ENCODE data around the gene ERCC2. TPM values are rescaled to one million over a fixed set of nuclear protein-coding genes. Genes with fewer than 3 reads are reported as not detected.

Gene ERCC2
- total RNA-seq, 1 donor: 52.5 TPM

DNA sequence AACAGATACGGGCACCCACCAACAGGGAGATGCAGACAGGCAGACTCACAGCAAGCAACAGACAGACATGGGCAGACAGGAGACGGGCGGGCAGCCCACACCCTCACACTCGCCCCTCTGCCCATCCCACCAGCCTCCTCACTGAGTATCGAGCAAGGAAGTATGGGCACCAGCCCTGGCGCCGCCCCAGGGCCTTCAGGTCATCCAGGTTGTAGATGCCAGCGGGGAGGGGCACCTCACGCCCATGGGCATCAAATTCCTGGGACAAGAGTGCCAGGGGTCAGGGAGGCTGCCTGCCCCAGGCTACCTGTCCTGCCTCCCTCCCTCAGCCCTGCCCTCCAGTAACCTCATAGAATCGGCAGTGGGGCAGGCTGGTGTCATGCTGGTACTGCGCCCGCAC lies 5.7 kb downstream of the ERCC2 start:
- Histone ChIP-seq H2AFZ (ENCODE audit: low read length) (no peak overlapping the region), H3K27ac (ENCODE audit: low read depth, low read length) (no peak overlapping the region), H4K20me1 (ENCODE audit: insufficient read depth, low read length) (peaks cover 16% of the 10 kb centered on the region), H3K4me2 (ENCODE audit: insufficient read depth, low read length) (no peak overlapping the region), H3K4me1 (ENCODE audit: insufficient read depth, low read length) (peaks cover 5% of the 10 kb centered on the region), H3K79me2 (ENCODE audit: insufficient read depth, low read length) (peaks cover 27% of the 10 kb centered on the region), H3K9me3 (ENCODE audit: low read depth, low read length) (no peaks in the 10 kb centered on the region), H3K36me3 (ENCODE audit: insufficient read depth, low read length) (peaks cover 49% of the 10 kb centered on the region), H3K27me3 (ENCODE audit: insufficient read depth, low read length) (no peaks in the 10 kb centered on the region), H3K4me3 (ENCODE audit: insufficient read depth, low read length) (no peak overlapping the region)
- TF ChIP-seq, protein P1, sequence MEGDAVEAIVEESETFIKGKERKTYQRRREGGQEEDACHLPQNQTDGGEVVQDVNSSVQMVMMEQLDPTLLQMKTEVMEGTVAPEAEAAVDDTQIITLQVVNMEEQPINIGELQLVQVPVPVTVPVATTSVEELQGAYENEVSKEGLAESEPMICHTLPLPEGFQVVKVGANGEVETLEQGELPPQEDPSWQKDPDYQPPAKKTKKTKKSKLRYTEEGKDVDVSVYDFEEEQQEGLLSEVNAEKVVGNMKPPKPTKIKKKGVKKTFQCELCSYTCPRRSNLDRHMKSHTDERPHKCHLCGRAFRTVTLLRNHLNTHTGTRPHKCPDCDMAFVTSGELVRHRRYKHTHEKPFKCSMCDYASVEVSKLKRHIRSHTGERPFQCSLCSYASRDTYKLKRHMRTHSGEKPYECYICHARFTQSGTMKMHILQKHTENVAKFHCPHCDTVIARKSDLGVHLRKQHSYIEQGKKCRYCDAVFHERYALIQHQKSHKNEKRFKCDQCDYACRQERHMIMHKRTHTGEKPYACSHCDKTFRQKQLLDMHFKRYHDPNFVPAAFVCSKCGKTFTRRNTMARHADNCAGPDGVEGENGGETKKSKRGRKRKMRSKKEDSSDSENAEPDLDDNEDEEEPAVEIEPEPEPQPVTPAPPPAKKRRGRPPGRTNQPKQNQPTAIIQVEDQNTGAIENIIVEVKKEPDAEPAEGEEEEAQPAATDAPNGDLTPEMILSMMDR (IDR thresholded peaks at IDR 0.05; ENCODE audit: extremely low read depth, low read depth, low read length): no peak
- peak; percentile 57 for DNase-seq (ENCODE audit: insufficient read length, low spot score, missing footprints)

- Histone ChIP-seq H3K27me3 (ENCODE audit: insufficient read depth, low read length) (no peaks in the 10 kb centered on the region), H3K4me1 (ENCODE audit: insufficient read depth, low read length) (peaks cover 2% of the 10 kb centered on the region), H4K20me1 (ENCODE audit: insufficient read depth, low read length) (peaks cover 16% of the 10 kb centered on the region), H3K9me3 (ENCODE audit: low read depth, low read length) (no peaks in the 10 kb centered on the region), H3K4me3 (ENCODE audit: insufficient read depth, low read length) (no peak overlapping the region), H3K4me2 (ENCODE audit: insufficient read depth, low read length) (no peak overlapping the region), H3K27ac (ENCODE audit: low read depth, low read length) (no peak overlapping the region), H3K79me2 (ENCODE audit: insufficient read depth, low read length) (peaks cover 19% of the 10 kb centered on the region), H2AFZ (ENCODE audit: low read length) (no peak overlapping the region), H3K36me3 (ENCODE audit: insufficient read depth, low read length) (peaks cover 57% of the 10 kb centered on the region)
- TF ChIP-seq, protein P1 (IDR thresholded peaks at IDR 0.05; ENCODE audit: extremely low read depth, low read depth, low read length): no peak
- DNase-seq (ENCODE audit: insufficient read length, low spot score, missing footprints): peak; percentile 51
Measured at GRCh38 chr19:45363861-45364459, 6.4 kb downstream of the ERCC2 start.

GRCh38 chr19:45362291-45362690 lies 8.1 kb downstream of the ERCC2 start:
- Histone ChIP-seq H3K4me2 (ENCODE audit: insufficient read depth, low read length) (no peak overlapping the region), H3K27ac (ENCODE audit: low read depth, low read length) (no peak overlapping the region), H3K4me1 (ENCODE audit: insufficient read depth, low read length) (no peaks in the 10 kb centered on the region), H3K4me3 (ENCODE audit: insufficient read depth, low read length) (no peak overlapping the region), H3K27me3 (ENCODE audit: insufficient read depth, low read length) (no peaks in the 10 kb centered on the region), H2AFZ (ENCODE audit: low read length) (no peak overlapping the region), H3K9me3 (ENCODE audit: low read depth, low read length) (no peaks in the 10 kb centered on the region), H4K20me1 (ENCODE audit: insufficient read depth, low read length) (peaks cover 16% of the 10 kb centered on the region), H3K36me3 (ENCODE audit: insufficient read depth, low read length) (peaks cover 66% of the 10 kb centered on the region), H3K79me2 (ENCODE audit: insufficient read depth, low read length) (peaks cover 8% of the 10 kb centered on the region)
- TF ChIP-seq, protein P1 (IDR thresholded peaks at IDR 0.05; ENCODE audit: extremely low read depth, low read depth, low read length): no peak
- peak; percentile 70 for DNase-seq (ENCODE audit: insufficient read length, low spot score, missing footprints)

DNA sequence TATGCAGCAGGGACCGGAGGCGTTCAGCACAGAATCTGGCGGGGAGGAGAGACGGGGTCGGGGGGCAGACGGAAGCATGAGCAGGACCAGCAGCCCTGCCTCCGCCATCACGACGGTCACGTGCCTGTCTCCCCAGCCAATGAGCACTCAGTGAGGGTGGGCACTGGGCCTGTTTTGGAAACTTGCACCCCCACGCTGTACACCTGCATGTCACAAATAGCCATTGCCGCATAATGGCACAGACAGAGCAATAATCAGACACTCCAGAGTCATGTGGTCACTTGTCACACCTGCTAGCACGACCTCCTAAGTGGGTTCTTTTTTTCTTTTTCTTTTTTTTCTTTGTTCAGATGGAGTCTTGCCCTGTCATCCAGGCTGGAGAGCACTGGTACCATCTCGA lies 8.8 kb downstream of the ERCC2 start:
- Histone ChIP-seq H3K79me2 (ENCODE audit: insufficient read depth, low read length) (peaks cover 8% of the 10 kb centered on the region), H3K9me3 (ENCODE audit: low read depth, low read length) (no peaks in the 10 kb centered on the region), H3K36me3 (ENCODE audit: insufficient read depth, low read length) (peaks cover 73% of the 10 kb centered on the region), H3K4me2 (ENCODE audit: insufficient read depth, low read length) (no peak overlapping the region), H3K4me3 (ENCODE audit: insufficient read depth, low read length) (no peak overlapping the region), H3K27ac (ENCODE audit: low read depth, low read length) (no peak overlapping the region), H3K4me1 (ENCODE audit: insufficient read depth, low read length) (no peaks in the 10 kb centered on the region), H2AFZ (ENCODE audit: low read length) (no peak overlapping the region), H3K27me3 (ENCODE audit: insufficient read depth, low read length) (no peaks in the 10 kb centered on the region), H4K20me1 (ENCODE audit: insufficient read depth, low read length) (peaks cover 21% of the 10 kb centered on the region)
- TF ChIP-seq, protein P1 (IDR thresholded peaks at IDR 0.05; ENCODE audit: extremely low read depth, low read depth, low read length): no peak
- DNase-seq (ENCODE audit: insufficient read length, low spot score, missing footprints): peak; percentile 78

All from osteoblast (primary cell).